CD14-positive monocyte (primary cell): ENCODE measurements around the gene ATG101. TPM values are rescaled to one million over a fixed set of nuclear protein-coding genes. Genes with fewer than 3 reads are reported as not detected.

Experiments
- DNase-seq, 3 donors: peaks; one replicate each; pipeline ENCODE4 v3.0.0-alpha.2; 2011 to 2022
- H2AFZ ChIP-seq: 2 replicates; pipeline ENCODE4 v1.6.0; 2012; ENCODE audit warnings: mild to moderate bottlenecking, low read depth, low read length, inconsistent platforms; ENCODE audit not compliant: insufficient read depth, poor library complexity, severe bottlenecking
- H3K27ac ChIP-seq, 2 donors: 1 replicate in 1 of 2; 2 replicates in 1 of 2; pipeline ENCODE4 v1.5.1; 2012 to 2013; ENCODE audit warnings: low read length in 2 of 2, control low read depth in 1 of 2, inconsistent platforms in 1 of 2, low read depth in 1 of 2, mild to moderate bottlenecking in 1 of 2
- H3K27me3 ChIP-seq, 2 donors: one replicate each; pipeline versions ENCODE4 v1.6.0 to v1.6.1; 2011 to 2013; ENCODE audit warnings: low read length in 2 of 2; ENCODE audit not compliant: control insufficient read depth in 2 of 2, insufficient read depth in 2 of 2
- H3K36me3 ChIP-seq, 2 donors: replicated peaks in 1 of 2; 1 replicate in 1 of 2; 2 replicates in 1 of 2; pipeline versions ENCODE4 v1.5.1 to v1.6.1; 2012 to 2013; ENCODE audit warnings: low read length in 2 of 2, control low read depth in 1 of 2, inconsistent platforms in 1 of 2, mild to moderate bottlenecking in 1 of 2; ENCODE audit not compliant: insufficient read depth in 2 of 2, control insufficient read depth in 1 of 2
- H3K4me1 ChIP-seq, 2 donors: 1 replicate in 1 of 2; 2 replicates in 1 of 2; pipeline versions ENCODE4 v1.5.1 to v1.6.1; 2012 to 2013; ENCODE audit warnings: low read length in 2 of 2, control low read depth in 1 of 2, inconsistent platforms in 1 of 2, mild to moderate bottlenecking in 1 of 2, moderate library complexity in 1 of 2; ENCODE audit not compliant: insufficient read depth in 2 of 2, control insufficient read depth in 1 of 2
- H3K4me2 ChIP-seq: replicated peaks from 2 replicates; pipeline ENCODE3; 2012; ENCODE audit warnings: low read length, moderate library complexity, mild to moderate bottlenecking; ENCODE audit not compliant: poor library complexity, severe bottlenecking; ENCODE audit errors: extremely low read depth
- H3K4me3 ChIP-seq, 3 experiments: fragments of 200-600 bp in 1 of 3; sonication (generic) in 1 of 3; replicated peaks in 1 of 3; 1 replicate in 2 of 3; 2 replicates in 1 of 3; pipeline ENCODE4 v1.5.1; 2011 to 2013; ENCODE audit warnings: low read length in 3 of 3, mild to moderate bottlenecking in 3 of 3, control low read depth in 2 of 3, low read depth in 2 of 3, inconsistent platforms in 1 of 3, moderate library complexity in 1 of 3
- H3K79me2 ChIP-seq: 2 replicates; pipeline ENCODE4 v1.6.0; 2012; ENCODE audit warnings: mild to moderate bottlenecking, control low read depth, inconsistent platforms, low read length, moderate library complexity; ENCODE audit not compliant: insufficient read depth
- H3K9ac ChIP-seq: 2 replicates; pipeline ENCODE4 v1.6.0; 2017; ENCODE audit warnings: low read length, mild to moderate bottlenecking; ENCODE audit not compliant: insufficient read depth, poor library complexity, severe bottlenecking
- H3K9me3 ChIP-seq, 2 donors: replicated peaks in 1 of 2; 1 replicate in 1 of 2; 2 replicates in 1 of 2; pipeline versions ENCODE4 v1.5.1 to v1.6.1; 2012 to 2013; ENCODE audit warnings: low read length in 2 of 2, control low read depth in 1 of 2; ENCODE audit not compliant: control insufficient read depth in 1 of 2, insufficient read depth in 1 of 2
- H4K20me1 ChIP-seq: 2 replicates; pipeline ENCODE4 v1.6.0; 2012; ENCODE audit warnings: mild to moderate bottlenecking, low read length, control low read depth, moderate library complexity; ENCODE audit not compliant: insufficient read depth
- H3K27ac Mint-ChIP-seq, 7 donors: one replicate each; pipeline ENCODE4 v1.8.0; 2020; ENCODE audit warnings: mild to moderate bottlenecking in 7 of 7, mixed read lengths in 7 of 7, moderate library complexity in 6 of 7, inconsistent platforms in 2 of 7
- H3K27me3 Mint-ChIP-seq, 3 donors: one replicate each; pipeline ENCODE4 v1.8.0; 2021 to 2022; ENCODE audit warnings: low read depth in 3 of 3, mild to moderate bottlenecking in 3 of 3, mixed read lengths in 3 of 3, moderate library complexity in 3 of 3, inconsistent platforms in 1 of 3
- H3K36me3 Mint-ChIP-seq, 2 donors: one replicate each; pipeline ENCODE4 v1.8.0; 2020; ENCODE audit warnings: mixed read lengths in 2 of 2, inconsistent platforms in 1 of 2, mild to moderate bottlenecking in 1 of 2
- H3K4me1 Mint-ChIP-seq: one replicate; pipeline ENCODE4 v1.8.0; 2020; ENCODE audit warnings: mild to moderate bottlenecking, mixed read lengths
- H3K4me3 Mint-ChIP-seq, 2 donors: one replicate each; pipeline ENCODE4 v1.8.0; 2020; ENCODE audit warnings: mild to moderate bottlenecking in 2 of 2, mixed read lengths in 2 of 2, moderate library complexity in 1 of 2
- H3K9me3 Mint-ChIP-seq, 7 donors: one replicate each; pipeline ENCODE4 v1.8.0; 2020 to 2022; ENCODE audit warnings: mixed read lengths in 7 of 7, mild to moderate bottlenecking in 6 of 7, moderate library complexity in 6 of 7, inconsistent platforms in 2 of 7
- CTCF ChIP-seq: fragments of 200-600 bp; IDR thresholded peaks from one replicate; pipeline ENCODE4 v1.8.0; 2022; ENCODE audit warnings: antibody characterized with exemption, mild to moderate bottlenecking
- WGBS: methylation state at CpG from one replicate; pipeline ENCODE4 v1.1.5; 2013; ENCODE audit warnings: missing lambda C conversion rate; ENCODE audit not compliant: insufficient coverage; 5-methylcytosine and 5-hydroxymethylcytosine counted together
- intact Hi-C, 2 donors: fragments of 100-400 bp; cut with micrococcal nuclease; formaldehyde crosslinking; loops; one replicate each; pipeline versions ENCODE4 v1.15.0 to v1.15.1; 2023
- polyA plus RNA-seq, 3 donors: library from polyadenylated mRNA; depleted of rRNA in 1 of 3; unstranded in 2 of 3; stranded (reverse) in 1 of 3; fragments of 300-500 nt in 2 of 3; fragments of >200 nt in 1 of 3; fragmentation: Illumina TruSeq in 2 of 3; gene quantifications; 1 replicate in 2 of 3; 2 replicates in 1 of 3; pipeline ENCODE4 v1.2.3, GENCODE V29; 2012 to 2021

ATG101 gene
- polyA plus RNA-seq, 3 donors, result 20.5 to 120 (median 26.4) TPM

DNA sequence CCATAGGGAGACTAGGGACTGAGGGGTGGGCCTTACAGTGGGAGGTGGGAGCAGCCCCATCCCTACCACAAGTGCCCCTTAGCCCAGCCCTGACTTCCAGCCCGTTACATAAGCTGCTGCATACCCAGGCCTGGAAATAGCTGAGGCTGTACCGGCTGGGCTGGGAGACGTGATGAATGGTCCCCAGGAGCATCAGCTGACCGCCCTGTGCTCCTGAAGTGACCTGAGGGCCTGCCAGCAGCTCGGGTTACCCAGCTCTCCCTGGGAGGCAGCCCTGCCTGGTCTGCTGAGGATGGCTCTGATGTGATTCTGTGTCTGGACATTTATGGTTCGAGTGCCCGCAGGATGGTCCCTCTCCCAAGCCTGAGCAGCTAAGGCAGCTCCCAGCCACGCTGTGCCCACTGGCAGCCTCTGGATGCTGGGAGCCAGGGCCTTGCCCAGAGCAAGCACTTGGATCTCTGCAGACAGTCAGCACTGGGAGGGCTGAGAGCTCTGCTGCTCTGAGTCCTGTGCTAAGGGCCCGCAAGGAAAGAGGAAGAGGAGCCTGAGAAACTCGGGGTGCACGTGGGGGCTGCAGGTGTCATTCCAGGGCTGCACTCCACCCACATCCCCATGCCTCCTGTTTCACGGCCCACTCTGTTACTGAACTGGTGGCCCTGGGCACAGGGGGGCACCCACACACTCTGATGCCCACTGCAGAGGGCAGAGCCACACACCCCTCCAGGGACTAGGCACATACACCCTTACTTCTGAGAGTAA lies 42.5 kb upstream of the ATG101 start:
- 93% methylated on average over 9 of the region's 12 CpGs for WGBS
- Histone ChIP-seq H2AFZ (no peak overlapping the region), H3K36me3 (no peaks in the 10 kb centered on the region), H3K4me3 (no peak overlapping the region), H3K4me2 (no peak overlapping the region), H3K9me3 (no peaks in the 10 kb centered on the region), H3K27ac (no peak overlapping the region), H4K20me1 (no peaks in the 10 kb centered on the region), H3K9ac (no peak overlapping the region), H3K27me3 (peaks cover 0 to 7% of the 10 kb centered on the region in 2 donors), H3K4me1 (peaks cover 30 to 46% of the 10 kb centered on the region in 2 donors), H3K79me2 (no peaks in the 10 kb centered on the region)
- Mint-ChIP-seq H3K27ac (peak overlapping the region in 3 of 7 donors; percentile 61 to 94 (median 73)), H3K27me3 (peaks cover 4 to 16% (median 14%) of the 10 kb centered on the region in 3 donors), H3K9me3 (peaks cover 0 to 4% (median 0%) of the 10 kb centered on the region in 7 donors), H3K36me3 (peaks cover 0 to 2% of the 10 kb centered on the region in 2 donors), H3K4me3 (no peak overlapping the region), H3K4me1 (peaks cover 45% of the 10 kb centered on the region)
- intact Hi-C loops, result loop anchor here (5.0 kb wide), 3 partner anchors 35 to 95 kb away; partner anchors contain the start of gene ATG101 (in 1 of the 2)
- DNase-seq, result no peak
- no peak for TF ChIP-seq CTCF

DNA sequence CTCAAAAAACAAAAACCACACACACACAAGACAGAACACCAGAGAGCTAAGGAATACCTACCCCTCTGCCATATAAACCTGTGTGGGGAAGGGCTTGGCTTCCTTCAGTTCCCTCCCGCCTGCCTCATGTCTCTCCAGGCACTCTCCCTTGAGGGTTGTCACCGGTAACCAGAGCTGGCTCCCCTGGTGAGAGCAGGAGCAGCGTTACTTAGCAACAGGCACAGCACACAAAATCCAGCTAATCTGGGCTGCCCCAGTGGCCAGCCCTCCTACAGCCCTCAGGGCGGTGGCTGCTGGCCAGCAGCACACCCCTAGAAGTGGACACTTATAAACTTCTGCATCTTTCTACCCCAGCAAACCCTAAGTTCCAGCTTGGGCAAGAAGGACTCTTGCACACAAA lies 40.1 kb upstream of the ATG101 start:
- Histone ChIP-seq H3K9ac (no peak overlapping the region), H3K27ac (no peak overlapping the region), H3K4me1 (peaks cover 27 to 42% of the 10 kb centered on the region in 2 donors), H3K4me2 (no peak overlapping the region), H3K79me2 (no peaks in the 10 kb centered on the region), H3K4me3 (no peak overlapping the region), H4K20me1 (no peaks in the 10 kb centered on the region), H3K9me3 (no peaks in the 10 kb centered on the region), H2AFZ (no peak overlapping the region), H3K27me3 (peaks cover 1 to 2% of the 10 kb centered on the region in 2 donors), H3K36me3 (no peaks in the 10 kb centered on the region)
- peaks cover 0 to 3% (median 0%) of the 10 kb centered on the region in 7 donors for H3K9me3 Mint-ChIP-seq
- no peak for TF ChIP-seq CTCF
- peaks cover 0 to 8% of the 10 kb centered on the region in 2 donors for H3K36me3 Mint-ChIP-seq
- WGBS, result 91% methylated on average over 3 of the region's 4 CpGs
- intact Hi-C loops, result loop anchor here (5.0 kb wide), 3 partner anchors 37 to 93 kb away; partner anchors contain the start of gene ATG101 (in 1 of the 2)
- H3K4me3 Mint-ChIP-seq, result no peak overlapping the region
- peaks cover 5 to 10% (median 8%) of the 10 kb centered on the region in 3 donors for H3K27me3 Mint-ChIP-seq
- peaks cover 45% of the 10 kb centered on the region for H3K4me1 Mint-ChIP-seq
- no peak for DNase-seq
- H3K27ac Mint-ChIP-seq, result peak overlapping the region in 2 of 7 donors; percentile 27 to 43
